Embryonic facial prominence (tissue), 1 donor: ENCODE measurements around the gene NMNAT2.
A peak's percentile ranks its signal among the peaks of the same experiment; 100 is the strongest.

Source experiments
- DNase-seq: peaks from one replicate; pipeline ENCODE4 v3.0.0-alpha.2; 2016; ENCODE audit errors: extremely low spot score

The NMNAT2 gene

DNA sequence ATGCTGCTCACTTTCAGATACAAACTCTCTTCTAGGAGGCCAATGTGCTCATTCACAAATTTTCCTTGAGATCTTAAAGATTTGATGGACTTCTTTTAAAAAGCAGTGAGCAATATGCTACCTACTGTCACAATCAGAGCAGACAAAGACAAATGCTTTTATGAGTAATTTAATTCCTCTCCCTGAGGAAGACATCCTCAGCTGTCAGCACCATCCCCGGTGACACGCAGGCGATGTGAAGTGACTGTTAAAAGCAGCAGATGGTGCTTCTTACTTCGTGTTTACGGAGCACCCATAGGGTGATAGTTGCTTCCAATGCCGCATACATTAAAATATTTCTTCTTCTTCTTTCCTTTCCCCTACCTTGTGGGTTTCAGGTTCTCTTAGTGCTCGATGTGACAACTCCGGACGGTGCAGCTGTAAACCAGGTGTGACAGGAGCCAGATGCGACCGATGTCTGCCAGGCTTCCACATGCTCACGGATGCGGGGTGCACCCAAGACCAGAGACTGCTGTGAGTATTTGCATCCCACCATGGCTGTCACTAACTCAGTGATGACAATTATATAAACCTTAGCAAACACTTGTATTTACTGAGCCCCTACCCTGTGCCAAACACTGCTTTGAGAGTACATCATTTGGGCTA, 203.0 kb downstream of the NMNAT2 start:
- DNase-seq, result no peak

- DNase-seq, result no peak
These were observed 203.9 kb downstream of the NMNAT2 start for GRCh38 chr1:183214021-183214970.

- DNase-seq, result no peak
These were observed 205.3 kb downstream of the NMNAT2 start for GRCh38 chr1:183212870-183213269.

- DNase-seq, result no peak
These were observed 207.5 kb downstream of the NMNAT2 start for GRCh38 chr1:183210681-183211080.

- no peak for DNase-seq
These were observed 208.5 kb downstream of the NMNAT2 start for GRCh38 chr1:183209533-183210158.

DNA sequence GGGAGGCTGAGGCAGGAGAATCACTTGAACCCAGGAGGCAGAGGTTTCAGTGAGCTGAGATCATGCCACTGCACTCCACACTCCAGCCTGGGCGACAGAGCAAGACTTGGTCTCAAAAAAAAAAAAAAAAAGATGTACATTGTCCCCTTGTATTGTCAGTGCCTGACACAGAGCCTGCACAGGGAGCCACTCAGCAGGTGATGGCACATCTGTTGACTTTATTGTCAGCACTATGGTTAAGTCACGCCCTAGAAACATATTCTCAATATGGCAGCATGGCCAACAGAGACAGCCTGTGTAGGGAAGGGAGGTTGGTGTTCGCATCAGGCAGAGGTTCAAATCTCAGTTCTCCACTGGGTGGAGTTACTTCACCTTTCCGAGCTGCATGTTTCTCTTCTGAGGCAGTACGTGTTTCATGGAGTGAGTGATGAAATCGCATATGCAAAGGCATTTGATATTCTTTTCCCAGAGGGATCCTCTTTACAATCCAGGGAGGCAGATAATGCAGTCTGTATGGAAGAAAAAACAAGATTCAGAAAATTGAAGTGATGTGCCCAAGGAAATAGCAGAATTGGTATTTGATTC, 211.6 kb downstream of the NMNAT2 start:
- DNase-seq, result no peak

DNA sequence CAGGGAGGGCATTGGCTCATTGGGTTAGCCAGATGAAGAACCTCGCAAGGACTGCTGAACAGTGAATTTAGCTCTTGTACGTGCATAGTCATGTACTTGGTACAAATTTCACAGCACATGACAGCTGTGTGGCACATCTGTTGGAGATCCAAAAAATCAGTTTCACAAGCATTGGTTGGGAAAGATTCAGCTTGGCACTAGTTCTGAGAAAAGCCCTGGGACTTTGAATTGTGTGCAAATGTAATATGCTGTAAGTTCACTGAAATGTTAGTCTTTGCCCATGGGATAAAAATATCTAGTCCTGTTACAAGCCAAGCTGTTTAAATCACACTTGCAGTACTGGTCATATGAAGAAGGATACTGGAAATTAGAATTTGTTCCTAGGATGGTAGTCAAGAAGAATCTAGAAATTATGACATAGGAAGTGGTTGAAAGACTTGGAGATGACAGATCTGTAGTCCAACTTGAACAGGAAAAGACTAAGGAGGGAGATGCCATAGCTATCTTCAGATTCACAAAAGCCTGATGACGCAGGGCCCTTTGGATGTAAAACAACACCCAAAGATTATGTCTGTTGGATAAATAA, 212.9 kb downstream of the NMNAT2 start:
- no peak for DNase-seq

DNA sequence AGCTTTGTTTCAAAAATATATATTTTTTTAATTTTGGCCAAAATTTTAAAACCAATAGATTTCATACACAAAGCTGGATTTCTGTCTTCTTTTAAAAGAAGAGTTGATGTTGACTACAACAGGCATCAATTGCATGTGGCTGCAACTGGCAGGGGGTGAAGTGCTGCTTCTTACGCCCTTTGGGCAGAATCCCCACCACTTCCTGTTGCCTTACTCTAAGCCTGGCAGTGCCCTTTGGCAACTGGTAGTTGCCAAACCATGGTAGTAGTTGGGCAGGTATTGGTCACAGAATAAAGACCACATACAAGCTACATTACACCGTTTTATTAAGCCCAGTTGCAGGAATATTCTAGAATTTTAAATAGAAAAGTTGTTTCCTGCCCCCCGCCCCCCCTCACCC, 215.1 kb downstream of the NMNAT2 start:
- DNase-seq, result no peak

DNA sequence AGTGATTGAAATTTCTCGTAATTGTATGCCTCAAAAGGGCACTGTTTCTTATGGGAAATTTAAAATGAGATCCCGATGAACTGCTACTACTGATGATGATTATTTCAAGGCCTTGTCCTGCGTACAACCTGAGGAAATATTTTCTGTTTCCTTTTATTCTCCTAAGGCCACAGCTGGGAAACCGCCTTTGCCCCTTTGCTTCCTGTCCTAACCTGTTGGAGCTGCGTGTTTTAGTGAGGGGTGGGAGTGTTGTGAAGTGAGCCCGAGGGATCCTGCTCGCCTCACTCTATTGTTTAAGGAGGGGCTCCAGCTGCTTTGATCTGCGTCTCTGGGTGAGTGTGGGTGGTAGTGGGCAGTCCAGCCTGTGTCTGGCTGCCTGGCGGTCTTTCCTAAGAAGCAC, 217.7 kb downstream of the NMNAT2 start:
- no peak for DNase-seq

DNA sequence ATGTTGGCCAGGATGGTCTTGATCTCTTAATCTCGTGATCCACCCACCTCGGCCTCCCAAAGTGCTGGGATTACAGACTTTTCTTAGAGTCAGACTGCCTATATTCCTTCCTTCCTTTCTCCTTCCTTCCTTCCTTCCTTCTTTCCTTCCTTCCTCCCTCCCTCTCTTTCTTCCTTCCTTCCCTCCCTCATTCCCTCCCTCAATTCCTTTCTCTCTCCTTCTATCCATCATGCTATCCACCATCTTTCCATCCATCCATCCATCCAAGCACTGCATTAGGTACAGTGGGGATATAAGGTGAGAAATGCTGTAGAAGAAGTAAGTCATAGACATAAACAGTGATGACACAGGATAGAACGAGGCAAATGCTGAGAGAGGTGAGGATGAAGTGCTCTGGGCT, 218.9 kb downstream of the NMNAT2 start:
- no peak for DNase-seq

DNA sequence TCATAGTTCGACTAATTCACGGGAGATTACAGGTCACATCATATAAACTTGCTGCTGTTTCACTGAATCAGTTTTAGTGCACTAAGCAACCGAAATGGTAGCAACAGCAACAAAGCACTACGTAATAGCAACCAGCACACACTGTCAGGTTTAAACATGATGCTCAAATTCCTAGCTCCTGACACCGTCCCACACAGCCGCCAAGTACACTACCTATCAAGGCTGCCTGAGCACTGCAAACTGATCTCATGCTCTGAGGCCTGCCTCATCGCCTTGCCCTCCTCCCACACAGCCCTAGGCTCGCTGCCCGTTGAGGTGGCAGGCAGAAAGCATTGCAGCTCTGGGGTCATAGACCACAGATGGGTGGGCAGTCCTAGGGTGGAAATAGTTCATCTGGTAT, 219.7 kb downstream of the NMNAT2 start:
- DNase-seq, result peak; percentile 76
